HG03520 (cell line): ENCODE measurements around the gene HACD2.

ENCODE experiments used
- ATAC-seq: cut with Tn5 transposase; IDR thresholded peaks from one replicate; pipeline ENCODE4 v1.9.1; 2021; ENCODE audit warnings: mild to moderate bottlenecking, moderate library complexity; ENCODE audit not compliant: unreplicated experiment

HACD2 gene, protein sequence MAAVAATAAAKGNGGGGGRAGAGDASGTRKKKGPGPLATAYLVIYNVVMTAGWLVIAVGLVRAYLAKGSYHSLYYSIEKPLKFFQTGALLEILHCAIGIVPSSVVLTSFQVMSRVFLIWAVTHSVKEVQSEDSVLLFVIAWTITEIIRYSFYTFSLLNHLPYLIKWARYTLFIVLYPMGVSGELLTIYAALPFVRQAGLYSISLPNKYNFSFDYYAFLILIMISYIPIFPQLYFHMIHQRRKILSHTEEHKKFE

DNA sequence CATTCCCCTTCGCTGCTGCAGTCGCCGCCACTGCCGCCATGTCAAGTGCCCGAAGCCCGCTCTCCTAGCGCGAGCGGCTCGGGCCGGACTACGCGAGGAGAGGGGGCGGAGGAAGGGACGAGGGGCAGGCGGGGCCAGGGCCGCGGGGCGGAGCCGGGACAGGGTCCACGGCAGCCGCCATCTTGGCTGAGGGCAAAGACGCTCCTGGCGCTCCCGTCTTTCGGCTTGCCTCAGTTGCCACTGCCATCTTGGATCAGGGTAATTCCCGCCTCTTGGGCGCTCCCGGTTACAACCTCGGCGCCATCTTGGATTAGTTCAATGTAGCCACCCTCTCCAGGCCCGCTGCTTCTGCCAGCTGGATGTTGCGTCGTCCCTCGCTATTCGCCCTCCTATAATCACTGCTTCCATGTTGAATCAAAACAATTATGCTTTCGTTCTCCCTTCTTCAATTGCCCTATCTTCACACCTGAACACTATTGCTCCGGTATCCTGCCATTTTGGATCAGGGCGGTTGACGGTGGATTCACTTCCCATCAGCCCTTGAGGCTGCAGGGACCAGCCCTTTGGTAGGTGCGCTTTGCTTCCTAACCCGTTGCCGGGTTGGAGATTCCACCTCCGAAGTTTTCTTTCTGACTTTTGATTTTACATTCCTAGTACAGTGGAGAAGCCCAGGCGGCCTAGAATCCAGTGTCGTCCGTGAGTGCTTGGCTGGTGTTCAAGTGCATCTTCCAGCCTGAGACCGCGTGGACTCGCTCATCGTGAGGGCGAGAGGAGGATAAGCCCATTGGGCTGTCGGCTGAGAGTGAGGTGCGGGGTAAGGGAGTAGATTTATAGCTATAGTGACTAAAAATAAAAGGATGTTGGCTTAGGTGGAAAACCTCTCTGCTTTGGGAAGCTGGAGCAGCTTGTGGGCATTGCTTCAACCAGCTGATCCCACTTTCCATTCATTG, at the start of gene HACD2:
HACD2 (minus strand) TSS at position 66 of the 950 bp plus-strand sequence; CDS start at position 40, 26 bp downstream.
- peak; percentile 83 for ATAC-seq

DNA sequence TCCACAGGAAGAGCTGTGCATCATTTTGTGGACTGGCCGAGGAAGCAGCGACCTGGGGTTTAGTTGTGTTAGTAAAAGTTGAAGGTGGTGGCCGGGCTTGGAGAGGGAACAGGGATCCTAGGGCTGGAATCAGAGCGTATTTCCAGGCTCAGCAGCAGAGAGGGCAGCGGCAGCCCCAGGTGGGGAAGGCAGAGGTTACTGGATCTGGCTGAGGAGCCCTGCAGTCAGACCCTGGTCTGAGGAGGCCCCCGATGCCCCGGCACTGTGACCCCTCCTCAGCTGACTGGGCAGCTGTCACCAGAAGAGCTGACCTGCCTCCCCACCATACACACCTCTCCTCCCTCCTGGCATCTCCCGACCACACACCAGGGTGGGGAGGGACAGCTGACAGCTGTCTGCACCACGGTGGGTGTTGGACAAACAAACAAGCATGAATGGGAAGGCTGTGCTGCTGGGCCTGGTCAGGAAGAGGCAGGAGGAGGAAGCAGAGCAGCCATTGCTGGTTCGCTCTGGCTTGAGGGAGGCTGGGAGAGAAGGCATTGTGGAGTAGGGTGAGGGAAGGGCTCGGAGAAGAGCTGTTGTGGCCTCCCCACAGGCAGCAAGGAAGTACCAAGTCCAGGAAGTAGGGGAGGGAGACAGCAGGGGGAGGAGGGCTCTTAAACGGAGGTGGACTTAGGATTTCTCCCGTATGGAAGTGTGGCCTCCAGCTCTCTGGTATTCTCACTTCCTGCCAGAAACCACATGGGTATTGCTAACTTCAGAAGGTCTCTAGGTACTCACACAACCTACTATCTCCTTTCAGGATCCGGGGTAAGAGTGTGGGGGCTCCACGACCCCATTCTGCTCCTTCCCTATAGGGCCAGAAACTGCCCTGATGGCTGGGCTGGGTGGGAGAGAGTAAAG, 49.5 kb upstream of the HACD2 start:
- no peak for ATAC-seq

DNA sequence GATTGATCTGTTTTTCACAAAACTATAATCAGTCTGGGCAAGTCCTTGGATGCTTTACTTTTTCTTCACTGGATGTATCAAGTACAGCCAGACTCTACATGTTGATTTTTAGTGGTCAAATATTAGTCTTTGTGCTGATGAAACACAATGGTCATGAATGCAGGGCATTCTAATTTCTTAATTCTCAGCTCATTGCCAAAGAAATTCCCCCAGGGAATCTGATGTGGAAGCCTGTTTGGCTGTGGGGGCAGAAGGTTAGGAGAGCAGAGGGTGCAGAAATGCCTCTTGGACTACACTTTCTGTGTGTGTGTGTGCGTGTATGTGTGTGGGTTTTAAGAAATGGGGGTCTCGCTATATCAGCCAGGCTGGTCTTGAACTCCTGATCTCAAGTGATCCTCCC, 48.7 kb upstream of the HACD2 start:
- ATAC-seq, result no peak

DNA sequence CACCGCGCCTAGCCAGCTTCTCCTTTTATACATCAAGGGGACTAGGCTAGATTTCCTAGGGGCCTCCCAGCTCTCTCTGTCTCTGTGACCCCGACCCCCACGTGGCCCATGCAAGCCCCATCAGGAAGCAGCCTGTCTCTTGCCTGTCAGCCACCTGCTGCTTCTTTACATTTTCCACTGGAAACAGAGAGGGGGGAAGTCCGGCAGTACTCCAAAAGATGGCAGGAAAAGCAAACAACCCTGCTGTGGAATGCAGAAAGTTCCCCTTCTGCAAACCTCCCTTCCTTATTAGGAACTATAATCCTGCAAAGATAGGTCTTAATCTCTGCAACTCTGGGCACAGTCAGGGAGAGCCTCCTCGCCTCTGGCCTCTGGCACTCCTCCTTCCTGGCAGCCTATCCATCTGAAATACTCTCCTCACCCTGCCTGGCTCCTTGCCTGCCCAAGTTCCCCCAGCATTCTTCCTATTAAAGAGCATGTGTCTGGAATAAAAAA, 47.4 kb upstream of the HACD2 start:
- no peak for ATAC-seq

DNA sequence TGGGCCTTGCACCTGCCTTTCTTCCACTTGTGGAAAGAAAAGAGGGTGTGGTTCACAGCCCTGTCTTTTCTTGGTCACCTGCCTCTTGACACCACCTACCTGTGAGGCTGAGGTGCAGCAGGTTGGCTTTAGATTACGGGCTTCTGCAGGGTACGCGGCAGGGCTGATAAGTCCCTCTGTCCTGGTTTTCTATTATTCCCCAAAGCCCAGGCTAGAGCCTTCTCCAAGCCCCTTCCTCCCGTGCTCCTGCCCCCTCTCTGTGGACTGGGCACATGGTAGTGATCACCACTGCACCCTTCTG, 44.8 kb upstream of the HACD2 start:
- no peak for ATAC-seq

DNA sequence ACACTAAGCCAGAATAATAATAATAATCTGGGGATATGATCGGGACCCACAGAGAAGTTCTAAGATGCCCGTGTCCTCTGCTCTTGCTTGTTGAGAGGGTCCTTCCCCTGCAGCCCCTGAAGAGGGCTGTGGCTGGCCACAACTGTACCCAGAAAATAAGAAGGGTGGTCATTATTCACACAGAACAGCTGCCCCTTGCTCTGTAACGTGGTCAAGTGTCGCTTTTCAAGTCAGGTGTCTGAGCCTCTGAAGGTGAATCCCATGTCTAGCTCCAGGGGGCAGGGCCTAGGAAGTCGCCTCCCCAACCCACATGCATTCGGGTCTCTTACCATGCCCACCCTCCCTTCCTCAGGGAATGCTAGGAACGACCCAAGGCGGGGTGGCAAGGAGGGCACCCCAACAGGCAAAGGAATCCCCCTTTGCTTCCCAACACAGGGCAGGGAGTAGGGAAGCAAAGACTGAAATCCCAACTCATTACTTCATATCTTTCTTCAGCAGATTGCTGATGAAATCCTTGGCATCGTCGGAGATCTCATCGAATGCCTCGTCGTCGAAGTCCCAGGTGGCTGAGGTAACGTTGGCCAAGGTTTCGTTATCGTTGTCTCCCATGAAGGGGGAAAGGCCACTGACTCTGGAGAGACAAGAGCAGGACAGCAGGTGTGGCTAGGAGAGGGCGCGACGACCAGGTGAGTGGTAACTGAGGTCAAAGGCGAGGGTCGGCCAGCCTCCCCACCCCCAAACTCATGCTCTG, 44.3 kb upstream of the HACD2 start:
- no peak for ATAC-seq

DNA sequence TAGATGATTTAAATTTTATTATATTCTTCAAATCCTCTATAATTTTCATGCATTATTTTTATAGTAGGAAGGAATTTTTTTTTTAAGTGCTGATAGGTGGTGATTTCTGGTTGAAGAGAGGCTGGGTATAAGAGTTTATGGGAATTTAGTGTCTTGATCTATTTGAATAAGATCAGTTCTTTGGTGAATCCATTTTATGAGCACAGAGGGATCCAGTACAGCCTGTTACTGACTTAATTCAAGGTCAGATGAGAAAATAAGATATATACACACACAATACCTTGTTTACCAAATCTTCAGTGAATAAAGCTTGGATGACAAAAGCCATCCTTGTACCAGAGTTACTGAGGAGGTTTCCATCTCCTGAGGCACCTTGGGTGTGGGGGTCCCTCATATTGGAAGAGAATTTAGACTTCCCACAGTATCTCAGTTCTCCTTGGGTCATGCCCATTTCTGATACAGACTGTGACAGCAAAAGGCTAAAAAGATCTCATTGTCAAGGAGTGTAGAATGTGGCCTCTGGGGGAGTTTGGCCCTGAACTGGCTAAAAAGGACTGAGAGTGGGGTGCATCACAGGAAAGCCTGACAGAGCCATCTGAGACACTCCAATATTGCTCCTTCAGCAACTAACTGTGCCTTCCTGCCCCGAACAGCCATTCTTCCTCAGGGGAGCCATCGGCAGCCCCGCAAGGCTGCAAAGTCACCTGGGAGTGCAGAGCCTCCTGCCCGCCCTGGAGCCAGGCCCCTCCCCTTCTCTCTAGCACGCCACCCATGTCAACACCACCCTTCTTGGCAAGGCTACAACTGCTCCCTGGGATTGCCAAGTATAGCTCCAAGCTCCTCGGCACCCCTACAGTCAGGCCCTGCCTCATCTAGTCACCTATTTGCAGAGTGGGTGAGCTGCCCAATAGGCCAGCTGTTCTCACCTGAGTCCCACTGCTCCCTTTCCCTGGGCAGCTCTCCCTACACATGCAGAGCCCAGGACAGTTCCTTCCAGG, 43.1 kb upstream of the HACD2 start:
- no peak for ATAC-seq

DNA sequence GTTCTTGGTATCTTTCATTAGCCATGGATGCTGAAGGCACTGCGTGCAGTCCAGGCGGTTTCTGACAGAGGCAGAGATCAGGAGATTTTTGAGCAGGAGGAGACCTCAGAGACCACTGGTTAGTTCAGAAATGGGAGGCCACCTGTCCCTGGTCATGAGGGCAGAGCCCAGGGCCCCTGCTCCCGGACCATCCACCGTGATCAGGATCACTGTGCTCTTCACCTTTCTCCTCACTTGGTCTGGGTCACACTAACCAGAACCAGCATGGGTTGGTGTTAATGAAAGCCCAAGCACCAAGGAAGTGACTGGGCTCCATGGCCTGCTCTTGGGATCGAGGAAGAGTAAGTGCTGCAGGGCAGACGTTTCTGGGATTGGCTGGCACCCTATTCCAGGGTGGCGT, 42.0 kb upstream of the HACD2 start:
- no peak for ATAC-seq

DNA sequence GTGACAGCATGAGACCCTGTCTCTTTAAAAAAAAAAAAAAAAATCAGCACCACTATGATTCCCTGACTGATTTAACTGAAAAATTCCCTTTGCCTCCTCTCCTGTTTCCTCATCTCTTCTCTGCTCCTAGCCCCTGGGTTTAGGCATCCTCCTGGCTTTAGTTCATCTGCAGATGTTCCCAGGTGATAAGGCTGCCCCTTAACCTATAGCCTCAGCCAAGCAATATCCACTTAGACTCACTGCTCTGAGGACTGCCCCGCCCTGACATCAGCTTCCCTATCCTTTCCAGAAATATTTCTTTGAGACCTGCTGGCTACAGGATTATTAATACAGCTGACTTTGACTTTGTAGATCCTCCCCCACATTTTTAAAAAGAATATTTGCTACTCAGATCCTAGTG, 39.4 kb upstream of the HACD2 start:
- no peak for ATAC-seq

DNA sequence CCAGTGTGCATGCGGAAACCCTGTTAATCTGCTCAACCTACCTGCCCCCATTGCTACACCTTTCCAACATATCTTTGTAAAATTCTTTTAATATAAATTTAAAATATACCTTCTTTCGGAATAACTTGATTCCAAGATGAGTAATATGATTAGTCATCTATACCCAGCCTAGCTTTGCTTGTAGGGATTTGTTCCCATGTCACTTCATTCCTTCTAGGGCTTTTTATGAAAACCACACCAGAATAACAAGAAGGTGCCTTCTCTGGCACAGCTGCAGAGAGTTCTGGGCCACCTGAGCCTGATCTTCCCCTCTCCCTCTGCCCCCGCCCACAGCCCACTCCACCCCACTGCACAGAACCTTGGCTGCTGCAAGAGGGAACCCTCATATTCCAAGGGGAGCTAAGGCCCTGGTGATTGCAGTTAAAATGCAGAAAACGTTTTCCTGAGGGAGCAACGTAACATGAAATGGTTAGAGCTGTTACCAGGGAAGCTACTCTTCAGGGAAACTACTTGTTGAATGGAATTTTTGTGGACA, 38.6 kb upstream of the HACD2 start:
- ATAC-seq, result no peak

DNA sequence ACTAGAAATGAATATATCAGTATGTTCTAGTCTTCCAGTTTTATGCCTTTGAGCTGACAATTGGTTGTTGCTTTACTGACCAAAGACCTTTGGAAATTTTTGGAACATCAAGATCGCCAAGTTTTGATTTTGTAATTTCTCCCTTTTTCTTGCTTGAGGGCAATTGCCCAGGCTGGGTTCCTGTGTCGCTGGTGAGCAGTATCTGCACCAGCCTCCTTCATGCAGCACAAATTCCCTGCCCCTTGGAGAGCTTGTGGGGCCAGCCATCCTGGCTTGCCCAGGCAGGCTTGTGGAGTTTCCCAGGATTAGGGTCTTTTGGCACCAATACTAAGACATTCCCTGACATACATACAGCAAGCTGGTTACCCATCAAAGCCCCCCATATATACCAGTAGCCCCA, 37.9 kb upstream of the HACD2 start:
- no peak for ATAC-seq

DNA sequence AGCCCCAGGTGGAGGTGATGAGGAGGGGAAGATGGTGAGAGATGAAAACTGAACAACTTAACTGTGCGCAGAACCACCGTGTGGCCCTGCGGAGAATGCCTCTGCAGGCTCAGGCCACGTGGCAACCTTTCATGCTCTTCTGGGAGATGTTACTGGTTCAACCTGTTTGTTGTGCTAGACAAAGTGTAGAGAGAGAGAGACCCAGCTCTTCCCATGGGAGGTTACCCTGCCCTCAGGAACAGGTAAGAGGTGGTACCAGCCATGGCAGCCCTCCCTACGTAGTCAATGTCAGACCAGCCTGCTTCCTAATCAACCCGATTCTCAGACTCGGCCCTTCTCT, 37.0 kb upstream of the HACD2 start:
- no peak for ATAC-seq

DNA sequence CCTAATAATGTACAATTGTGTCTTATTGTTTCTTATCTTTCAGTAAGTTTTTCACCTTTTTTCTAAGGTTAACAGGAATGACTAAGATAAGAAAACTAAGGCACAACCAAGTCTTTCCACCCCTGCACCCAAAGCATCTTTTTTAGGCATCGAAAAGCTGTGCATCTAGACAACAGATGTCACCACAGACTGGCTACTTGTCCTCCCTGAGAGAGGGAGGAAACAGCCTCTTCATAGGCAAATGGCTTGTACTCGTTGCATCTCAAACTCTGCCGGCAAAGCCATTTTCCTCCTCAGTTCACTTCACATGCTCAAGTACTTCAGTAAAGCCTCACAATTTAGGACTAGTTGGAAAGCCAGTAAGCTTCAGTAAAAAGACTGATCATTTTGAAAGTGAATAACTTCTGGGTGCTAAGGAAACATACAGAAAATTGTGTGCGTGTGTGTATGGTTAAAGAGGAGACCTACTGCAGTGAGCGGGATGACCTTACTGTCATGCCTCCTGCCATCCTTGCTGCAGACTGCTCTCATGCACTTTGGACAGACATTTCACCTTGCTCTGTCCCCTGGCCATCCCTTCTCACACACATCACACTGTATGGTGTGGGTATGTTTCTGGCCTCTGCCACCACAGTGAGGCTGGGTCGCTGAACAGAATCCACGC, 36.5 kb upstream of the HACD2 start:
- no peak for ATAC-seq

DNA sequence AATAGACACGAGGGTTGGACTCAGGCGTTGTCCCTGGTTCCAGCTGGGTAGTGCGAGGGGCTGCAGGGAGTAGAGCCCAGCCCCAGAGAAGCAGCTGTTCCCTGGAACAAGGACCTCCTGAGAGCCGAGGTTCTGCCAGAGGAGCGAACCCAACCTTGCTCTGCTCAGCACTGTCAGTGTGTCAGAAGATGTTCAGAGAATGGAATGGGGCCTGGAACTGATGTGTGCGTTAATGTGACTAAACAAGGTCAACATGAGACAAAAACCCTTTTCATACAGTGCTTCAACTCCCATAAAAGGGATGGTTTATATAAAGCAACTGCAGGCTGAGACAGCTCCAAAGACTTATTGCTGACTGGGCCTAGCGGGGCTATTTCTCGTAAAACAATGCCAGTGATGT, 35.5 kb upstream of the HACD2 start:
- no peak for ATAC-seq

DNA sequence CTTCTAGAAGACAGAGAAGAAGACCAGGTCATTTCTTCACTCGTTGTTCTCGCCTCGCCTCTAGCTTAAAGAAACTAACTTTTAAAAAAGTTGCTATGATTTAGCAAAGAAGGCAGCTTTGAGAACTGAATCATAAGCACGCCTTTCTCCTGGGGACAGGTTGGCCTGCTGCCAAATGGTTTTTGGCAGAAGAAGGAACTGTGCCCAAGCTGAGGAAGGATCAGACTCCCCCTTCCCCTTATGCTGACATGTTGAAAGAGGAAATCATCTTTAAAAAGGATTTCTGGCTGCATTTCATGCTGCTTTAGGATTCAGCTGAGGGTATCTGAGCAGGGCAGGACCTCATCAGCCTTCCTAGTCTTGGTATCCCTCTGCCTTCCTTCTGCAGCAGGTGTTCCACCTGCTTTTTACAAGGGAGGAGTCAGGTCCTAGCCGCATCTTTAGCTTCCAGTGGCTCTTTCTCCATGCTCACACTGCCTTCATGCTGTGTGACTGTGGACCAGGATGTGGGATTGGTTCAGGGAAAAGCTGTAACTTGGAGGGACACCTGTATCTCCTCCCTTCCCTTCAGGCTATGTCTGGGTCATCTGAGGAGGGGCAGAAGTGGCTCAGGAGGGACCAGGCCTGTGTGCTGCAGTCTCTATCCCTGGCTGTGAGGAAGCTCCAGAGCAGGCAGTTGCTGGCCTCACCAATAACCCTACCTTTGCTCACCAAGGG, 34.1 kb upstream of the HACD2 start:
- ATAC-seq, result no peak

DNA sequence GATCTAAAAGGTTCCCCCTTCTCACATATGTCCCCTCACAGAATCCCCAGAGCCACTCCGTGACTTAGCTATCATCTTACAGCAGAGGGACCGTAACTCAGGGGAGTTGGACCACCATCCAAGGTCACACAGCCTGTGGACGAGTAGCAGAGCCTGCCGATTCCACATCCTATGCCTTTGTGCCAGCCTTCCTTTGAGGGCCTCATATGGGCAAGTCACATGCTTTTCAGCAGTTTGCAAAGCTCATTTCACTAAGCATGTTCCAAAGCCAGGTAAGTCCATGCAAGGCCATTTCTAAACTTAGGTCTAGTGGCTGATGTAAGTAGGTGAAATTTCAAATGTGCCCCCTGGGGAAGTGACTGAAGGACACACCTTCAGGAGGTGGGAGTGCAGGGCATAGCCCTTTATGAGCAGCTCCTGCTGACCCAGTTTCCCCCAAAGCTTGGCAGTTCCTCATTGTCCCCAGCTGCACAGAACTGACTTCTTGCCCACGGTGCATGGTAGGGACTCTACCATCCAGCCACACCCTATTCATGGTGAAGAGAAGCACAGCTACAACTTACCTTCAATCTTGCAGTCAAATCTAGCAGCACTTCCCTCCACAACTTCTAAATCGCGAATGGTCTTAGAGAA, 33.3 kb upstream of the HACD2 start:
- ATAC-seq, result no peak

DNA sequence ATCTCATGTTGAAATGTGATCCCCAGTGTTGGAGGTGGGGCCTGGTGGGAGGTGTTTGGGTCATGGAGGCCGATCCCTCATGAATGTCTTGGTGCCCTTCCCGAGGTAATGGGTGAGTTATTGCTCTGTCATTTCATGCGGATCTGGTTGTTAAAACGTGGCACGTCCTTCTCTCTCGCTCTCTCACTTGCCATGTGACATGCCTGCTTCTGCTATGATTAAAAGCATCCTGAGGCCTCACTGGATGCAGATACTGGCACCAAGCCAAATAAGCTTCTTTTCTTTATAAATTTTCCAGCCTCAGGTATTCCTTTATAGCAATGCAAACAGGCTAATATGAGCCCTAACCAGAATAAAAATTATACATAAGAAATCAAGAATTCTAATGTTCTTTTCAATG, 31.7 kb upstream of the HACD2 start:
- no peak for ATAC-seq

DNA sequence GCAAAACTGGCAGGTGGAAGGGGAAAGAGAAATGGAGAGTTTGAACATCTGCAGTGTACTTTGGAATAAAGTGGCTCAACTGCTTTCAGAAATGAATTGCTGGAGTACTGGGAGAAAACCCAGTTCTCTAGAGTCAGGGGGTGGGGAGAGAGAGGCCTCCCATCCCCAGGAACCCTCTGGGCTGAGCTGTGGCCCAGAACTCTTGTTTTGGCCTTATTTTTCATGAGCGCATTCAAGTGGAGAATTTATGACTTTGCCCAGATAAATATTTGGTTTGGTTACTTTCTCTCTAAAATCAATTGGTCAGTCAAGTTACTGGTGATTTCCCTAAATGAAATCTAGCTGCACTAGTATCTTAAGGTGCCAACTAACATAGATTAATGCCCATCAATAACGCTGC, 28.7 kb upstream of the HACD2 start:
- no peak for ATAC-seq
